Uterus (tissue), 2 donors: ENCODE results near the gene RNF17.

Source experiments
- POLR2A ChIP-seq, 2 donors: fragments of 450-650 bp; IDR thresholded peaks; one replicate each; pipeline ENCODE4 v1.6.1; 2016; ENCODE audit warnings: antibody characterized with exemption in 2 of 2, mild to moderate bottlenecking in 1 of 2, moderate library complexity in 1 of 2
- TF ChIP-seq, protein P1 (sequence below), 4 experiments: fragments of 200-600 bp in 2 of 4; fragments of 450-650 bp in 2 of 4; sonication (generic) in 2 of 4; IDR thresholded peaks; one replicate each; pipeline ENCODE4 v1.5.1; 2016 to 2019; ENCODE audit warnings: antibody characterized with exemption in 4 of 4, mild to moderate bottlenecking in 2 of 4, moderate library complexity in 1 of 4

DNA sequence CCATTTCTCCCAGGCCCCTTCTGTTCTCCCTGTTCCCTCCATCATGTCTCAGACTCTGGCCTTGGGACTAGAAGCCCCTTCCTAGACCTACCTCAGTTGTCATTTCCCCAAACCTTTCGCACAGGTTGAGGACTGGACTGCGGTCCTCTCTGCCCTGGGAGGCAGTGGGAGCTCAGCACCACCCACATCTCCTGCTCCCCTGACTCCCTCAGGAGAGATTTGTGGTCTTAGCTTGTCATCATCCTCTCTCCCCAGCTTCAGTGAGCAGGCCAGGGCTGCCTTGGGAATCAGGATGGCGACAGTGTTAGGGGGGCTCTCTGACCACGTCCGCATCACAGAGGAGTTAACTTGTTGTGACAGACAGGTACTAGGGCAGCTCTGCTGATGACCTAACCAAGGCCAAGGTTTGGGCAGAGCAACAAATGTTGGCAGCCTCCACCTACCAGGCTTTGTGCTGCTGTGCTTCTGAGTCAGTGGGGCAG, 25.6 kb upstream of the RNF17 start:
- TF ChIP-seq POLR2A (IDR thresholded peaks at IDR 0.05), result no peak
- TF ChIP-seq, protein P1, sequence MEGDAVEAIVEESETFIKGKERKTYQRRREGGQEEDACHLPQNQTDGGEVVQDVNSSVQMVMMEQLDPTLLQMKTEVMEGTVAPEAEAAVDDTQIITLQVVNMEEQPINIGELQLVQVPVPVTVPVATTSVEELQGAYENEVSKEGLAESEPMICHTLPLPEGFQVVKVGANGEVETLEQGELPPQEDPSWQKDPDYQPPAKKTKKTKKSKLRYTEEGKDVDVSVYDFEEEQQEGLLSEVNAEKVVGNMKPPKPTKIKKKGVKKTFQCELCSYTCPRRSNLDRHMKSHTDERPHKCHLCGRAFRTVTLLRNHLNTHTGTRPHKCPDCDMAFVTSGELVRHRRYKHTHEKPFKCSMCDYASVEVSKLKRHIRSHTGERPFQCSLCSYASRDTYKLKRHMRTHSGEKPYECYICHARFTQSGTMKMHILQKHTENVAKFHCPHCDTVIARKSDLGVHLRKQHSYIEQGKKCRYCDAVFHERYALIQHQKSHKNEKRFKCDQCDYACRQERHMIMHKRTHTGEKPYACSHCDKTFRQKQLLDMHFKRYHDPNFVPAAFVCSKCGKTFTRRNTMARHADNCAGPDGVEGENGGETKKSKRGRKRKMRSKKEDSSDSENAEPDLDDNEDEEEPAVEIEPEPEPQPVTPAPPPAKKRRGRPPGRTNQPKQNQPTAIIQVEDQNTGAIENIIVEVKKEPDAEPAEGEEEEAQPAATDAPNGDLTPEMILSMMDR (IDR thresholded peaks at IDR 0.05), result no peak
